ENCODE measurements around the gene AMBP.

Gene AMBP

GRCh38 chr9:114029311-114030170, 48.6 kb downstream of the AMBP start:
- DNase-seq = no peak

GRCh38 chr9:114028646-114029045, 49.5 kb downstream of the AMBP start:
- DNase-seq = no peak

- DNase-seq = no peak
These were observed 50.1 kb downstream of the AMBP start for GRCh38 chr9:114027863-114028465.

- no peak for DNase-seq
These were observed 50.8 kb downstream of the AMBP start for GRCh38 chr9:114027159-114027862.

- no peak for DNase-seq
These were observed 51.8 kb downstream of the AMBP start for GRCh38 chr9:114026335-114026734.

- DNase-seq = no peak
These were observed 52.3 kb downstream of the AMBP start for GRCh38 chr9:114025760-114026159.

- DNase-seq = no peak
These were observed 52.8 kb downstream of the AMBP start for GRCh38 chr9:114025196-114025753.

GRCh38 chr9:114023961-114024360, 54.1 kb downstream of the AMBP start:
- DNase-seq = no peak

- DNase-seq = no peak
These were observed 56.5 kb downstream of the AMBP start for GRCh38 chr9:114021578-114021977.

GRCh38 chr9:114017741-114018715, 60.1 kb downstream of the AMBP start:
- no peak for DNase-seq

- no peak for DNase-seq
These were observed 61.3 kb downstream of the AMBP start for GRCh38 chr9:114016629-114017423.

- DNase-seq = no peak
These were observed 62.0 kb downstream of the AMBP start for GRCh38 chr9:114016101-114016500.

- DNase-seq = no peak
These were observed 62.5 kb downstream of the AMBP start for GRCh38 chr9:114015607-114016006.

- no peak for DNase-seq
These were observed 64.1 kb downstream of the AMBP start for GRCh38 chr9:114014044-114014443.

GRCh38 chr9:114012126-114012525, 66.0 kb downstream of the AMBP start:
- no peak for DNase-seq

- DNase-seq = no peak
These were observed 66.8 kb downstream of the AMBP start for GRCh38 chr9:114011313-114011712.

Data from NCI-H2171 treated with DMSO at 0.1 percent for 48 hours (cell line).